Stimulated activated effector memory CD8-positive, alpha-beta T cell treated with anti-CD3 and anti-CD28 coated beads, Interleukin-12 subunit alpha, Interleukin-12 subunit beta, amount 100 ng/mL, for 72 hours (primary cell): ENCODE results near the gene ARAP3.

Source experiments
- ATAC-seq: fragments of 150-1000 bp; cut with Tn5 transposase; 2 replicates; pipeline ENCODE4 v1.10.0; 2021
- DNase-seq, 2 donors: peaks; one replicate each; pipeline ENCODE4 v3.0.0; 2021 to 2022; ENCODE audit warnings: low spot score in 2 of 2
- H3K27ac Mint-ChIP-seq: one replicate; pipeline ENCODE4 v1.8.0; 2022; ENCODE audit warnings: mild to moderate bottlenecking, mixed read lengths
- H3K36me3 Mint-ChIP-seq: one replicate; pipeline ENCODE4 v1.8.0; 2022; ENCODE audit warnings: mild to moderate bottlenecking, mixed read lengths
- H3K4me1 Mint-ChIP-seq: one replicate; pipeline ENCODE4 v1.8.0; 2022; ENCODE audit warnings: mixed read lengths
- H3K4me3 Mint-ChIP-seq: one replicate; pipeline ENCODE4 v1.8.0; 2022; ENCODE audit warnings: mild to moderate bottlenecking, mixed read lengths
- H3K9me3 Mint-ChIP-seq: one replicate; pipeline ENCODE4 v1.8.0; 2022; ENCODE audit warnings: mixed read lengths

Gene ARAP3

GRCh38 chr5:141608557-141608956 lies 73.5 kb downstream of the ARAP3 start:
- no peak for ATAC-seq
- no peak for DNase-seq
- Mint-ChIP-seq H3K4me1 (peaks cover 89% of the 10 kb centered on the region), H3K9me3 (no peaks in the 10 kb centered on the region), H3K36me3 (peaks cover 61% of the 10 kb centered on the region), H3K4me3 (peak overlapping the region; percentile 61), H3K27ac (peak overlapping the region; percentile 84)

GRCh38 chr5:141608046-141608445 lies 74.0 kb downstream of the ARAP3 start:
- ATAC-seq, result no peak
- peak overlapping the region; percentile 84 for H3K27ac Mint-ChIP-seq

GRCh38 chr5:141605523-141606277 lies 76.3 kb downstream of the ARAP3 start:
- ATAC-seq (peak; percentile 96), DNase-seq (peak; percentile 40 to 79)
- H3K9me3 Mint-ChIP-seq, result no peaks in the 10 kb centered on the region
- peaks cover 34% of the 10 kb centered on the region for H3K36me3 Mint-ChIP-seq
- H3K4me1 Mint-ChIP-seq, result peaks cover 82% of the 10 kb centered on the region
- H3K27ac Mint-ChIP-seq, result peak overlapping the region; percentile 84
- H3K4me3 Mint-ChIP-seq, result peak overlapping the region; percentile 61

More at GRCh38 chr5:141608046-141608445, 74.0 kb downstream of the ARAP3 start:
- Mint-ChIP-seq H3K36me3 (peaks cover 56% of the 10 kb centered on the region), H3K4me3 (peak overlapping the region; percentile 61), H3K9me3 (no peaks in the 10 kb centered on the region), H3K4me1 (peaks cover 87% of the 10 kb centered on the region)
- no peak for DNase-seq

GRCh38 chr5:141603923-141604717 lies 77.9 kb downstream of the ARAP3 start:
- H3K9me3 Mint-ChIP-seq, result no peaks in the 10 kb centered on the region
- ATAC-seq, result peak; percentile 39
- peaks cover 79% of the 10 kb centered on the region for H3K4me1 Mint-ChIP-seq
- peak overlapping the region; percentile 61 for H3K4me3 Mint-ChIP-seq
- peaks cover 21% of the 10 kb centered on the region for H3K36me3 Mint-ChIP-seq
- H3K27ac Mint-ChIP-seq, result peak overlapping the region; percentile 84
- no peak for DNase-seq
